Dermis lymphatic vessel endothelial cell (primary cell): Measurements from ENCODE around the gene TMEM237. TPM values are rescaled to one million over a fixed set of nuclear protein-coding genes. Genes with fewer than 3 reads are reported as not detected.

Source experiments
- total RNA-seq: library from RNA; depleted of rRNA; stranded (reverse); fragments of >200 nt; gene quantifications from 2 replicates; pipeline ENCODE4 v1.2.1, GENCODE V29; 2014

Gene TMEM237
- total RNA-seq: 14.5 and 17.2 TPM in 2 replicates

GRCh38 chr2:201643216-201643890 is at the start of gene TMEM237:
TMEM237 (minus strand) TSS chr2:201643503; CDS start chr2:201643400, 103 bp downstream.

Other genes starting within 250 kb of the TMEM237 start
- 36.9 and 43.8 TPM in 2 replicates for gene TRAK2, start 192.0 kb downstream of the TMEM237 start, total RNA-seq
- gene STRADB, start 191.8 kb downstream of the TMEM237 start, total RNA-seq: 15.9 and 17.9 TPM in 2 replicates
- 0.22 TPM in 1 of 2 replicates, not detected in the other for gene MPP4, start 55.1 kb upstream of the TMEM237 start, total RNA-seq
- gene ALS2, start 137.4 kb upstream of the TMEM237 start, total RNA-seq: 19.1 and 20.4 TPM in 2 replicates
- gene CDK15, start 163.0 kb upstream of the TMEM237 start, total RNA-seq: under 0.01 TPM in 1 of 2 replicates, not detected in the other